GM12864 (cell line): ENCODE measurements around the gene COQ8A.

Experiments
- DNase-seq: peaks from one replicate; pipeline ENCODE4 v3.0.0-alpha.2; 2011; ENCODE audit warnings: low read depth
- H3K4me3 ChIP-seq: 2 replicates; pipeline ENCODE4 v1.5.1; 2011; ENCODE audit warnings: mild to moderate bottlenecking, low read depth, low read length, control low read depth
- CTCF ChIP-seq: IDR thresholded peaks from 2 replicates; pipeline ENCODE4 v1.5.1; 2011; ENCODE audit warnings: low read depth, mild to moderate bottlenecking, moderate library complexity, low read length, control low read depth, inconsistent platforms; ENCODE audit errors: missing control alignments

COQ8A gene

GRCh38 chr1:226964068-226964425 lies 24.0 kb downstream of the COQ8A start:
- no peak for DNase-seq
- TF ChIP-seq CTCF: no peak
- no peak overlapping the region for H3K4me3 ChIP-seq

GRCh38 chr1:226964611-226965486 lies 24.8 kb downstream of the COQ8A start:
- no peak overlapping the region for H3K4me3 ChIP-seq
- DNase-seq: no peak
- no peak for TF ChIP-seq CTCF

GRCh38 chr1:226965581-226966440 lies 25.7 kb downstream of the COQ8A start:
- TF ChIP-seq CTCF: no peak
- no peak for DNase-seq

GRCh38 chr1:226966683-226967082 lies 26.6 kb downstream of the COQ8A start:
- no peak for DNase-seq
- TF ChIP-seq CTCF: no peak
- no peak overlapping the region for H3K4me3 ChIP-seq

More at GRCh38 chr1:226965581-226966440, 25.7 kb downstream of the COQ8A start:
- no peak overlapping the region for H3K4me3 ChIP-seq

- TF ChIP-seq CTCF: no peak
- no peak overlapping the region for H3K4me3 ChIP-seq
- no peak for DNase-seq
Measured at GRCh38 chr1:226967665-226968064, 27.6 kb downstream of the COQ8A start.

GRCh38 chr1:226971765-226972164 lies 31.7 kb downstream of the COQ8A start:
- H3K4me3 ChIP-seq: no peak overlapping the region
- TF ChIP-seq CTCF: no peak
- DNase-seq: no peak

GRCh38 chr1:226972931-226973330 lies 32.8 kb downstream of the COQ8A start:
- H3K4me3 ChIP-seq: no peak overlapping the region
- TF ChIP-seq CTCF: no peak
- no peak for DNase-seq
